ENCODE measurements around the gene ACOT9. TPM values are rescaled to one million over a fixed set of nuclear protein-coding genes. Genes with fewer than 3 reads are reported as not detected.

ACOT9 gene
- polyA plus RNA-seq, 1 donor from 2014 or later, result 3.1 TPM

GRCh38 chrX:23786268-23786815 lies 43.3 kb upstream of the ACOT9 start:
- no peaks in the 10 kb centered on the region for H3K79me2 ChIP-seq (replicated peaks; ENCODE audit: insufficient read depth, low read length)
- H3K4me3 ChIP-seq (ENCODE audit: low read length), result no peak overlapping the region
- H3K9ac ChIP-seq (ENCODE audit: low read length), result no peak overlapping the region
- no peak overlapping the region for H2AFZ ChIP-seq (ENCODE audit: low read depth, low read length)
- no peak overlapping the region for H3K27ac ChIP-seq (ENCODE audit: low read length)
- no peaks in the 10 kb centered on the region for H4K20me1 ChIP-seq (ENCODE audit: insufficient read depth)
- H3K27me3 ChIP-seq (ENCODE audit: insufficient read depth, low read depth, low read length), result no peaks in the 10 kb centered on the region
- no peaks in the 10 kb centered on the region for H3K36me3 ChIP-seq (ENCODE audit: insufficient read depth, low read length)
- no peak for TF ChIP-seq POLR2AphosphoS5 (IDR thresholded peaks at IDR 0.05)
- H3K9me3 ChIP-seq (ENCODE audit: low read length), result no peaks in the 10 kb centered on the region
- no peak overlapping the region for H3K4me2 ChIP-seq (ENCODE audit: low read length)
- H3K9me2 ChIP-seq (ENCODE audit: insufficient read depth, low read length), result no peaks in the 10 kb centered on the region
- no peaks in the 10 kb centered on the region for H3F3A ChIP-seq (ENCODE audit: insufficient read depth, low read length, poor library complexity, severe bottlenecking)

- Histone ChIP-seq H3K27me3 (ENCODE audit: insufficient read depth, low read depth, low read length) (no peaks in the 10 kb centered on the region), H3K4me3 (ENCODE audit: low read length) (no peak overlapping the region), H3K9me3 (ENCODE audit: low read length) (no peaks in the 10 kb centered on the region), H3K79me2 (replicated peaks; ENCODE audit: insufficient read depth, low read length) (no peaks in the 10 kb centered on the region), H3K36me3 (ENCODE audit: insufficient read depth, low read length) (no peaks in the 10 kb centered on the region), H3K4me2 (ENCODE audit: low read length) (no peak overlapping the region), H3K27ac (ENCODE audit: low read length) (no peak overlapping the region), H3F3A (ENCODE audit: insufficient read depth, low read length, poor library complexity, severe bottlenecking) (no peaks in the 10 kb centered on the region), H3K9me2 (ENCODE audit: insufficient read depth, low read length) (no peaks in the 10 kb centered on the region), H2AFZ (ENCODE audit: low read depth, low read length) (no peak overlapping the region), H4K20me1 (ENCODE audit: insufficient read depth) (no peaks in the 10 kb centered on the region), H3K9ac (ENCODE audit: low read length) (no peak overlapping the region)
- no peak for TF ChIP-seq TAF1 (IDR thresholded peaks at IDR 0.05; ENCODE audit: low read depth)
Measured at GRCh38 chrX:23785580-23785979, 42.5 kb upstream of the ACOT9 start.

GRCh38 chrX:23784470-23785331 lies 41.6 kb upstream of the ACOT9 start:
- Histone ChIP-seq H3K9me3 (ENCODE audit: low read length) (no peaks in the 10 kb centered on the region), H2AFZ (ENCODE audit: low read depth, low read length) (no peak overlapping the region), H3K27me3 (ENCODE audit: insufficient read depth, low read depth, low read length) (no peaks in the 10 kb centered on the region), H3K27ac (ENCODE audit: low read length) (no peak overlapping the region), H4K20me1 (ENCODE audit: insufficient read depth) (no peaks in the 10 kb centered on the region), H3K9me2 (ENCODE audit: insufficient read depth, low read length) (no peaks in the 10 kb centered on the region), H3K4me2 (ENCODE audit: low read length) (no peak overlapping the region), H3K4me3 (ENCODE audit: low read length) (peak overlapping the region; percentile 73), H3K79me2 (replicated peaks; ENCODE audit: insufficient read depth, low read length) (no peaks in the 10 kb centered on the region), H3F3A (ENCODE audit: insufficient read depth, low read length, poor library complexity, severe bottlenecking) (no peaks in the 10 kb centered on the region), H3K9ac (ENCODE audit: low read length) (no peak overlapping the region), H3K36me3 (ENCODE audit: insufficient read depth, low read length) (no peaks in the 10 kb centered on the region)
- TF ChIP-seq POLR2AphosphoS5 (IDR thresholded peaks at IDR 0.05), result no peak

GRCh38 chrX:23783589-23784469 lies 40.8 kb upstream of the ACOT9 start:
- Histone ChIP-seq H3K9me2 (ENCODE audit: insufficient read depth, low read length) (no peaks in the 10 kb centered on the region), H3K79me2 (replicated peaks; ENCODE audit: insufficient read depth, low read length) (no peaks in the 10 kb centered on the region), H3F3A (ENCODE audit: insufficient read depth, low read length, poor library complexity, severe bottlenecking) (no peaks in the 10 kb centered on the region), H3K27ac (ENCODE audit: low read length) (no peak overlapping the region), H3K27me3 (ENCODE audit: insufficient read depth, low read depth, low read length) (no peaks in the 10 kb centered on the region), H3K9ac (ENCODE audit: low read length) (peak overlapping the region; percentile 34), H2AFZ (ENCODE audit: low read depth, low read length) (peak overlapping the region; percentile 56), H3K4me3 (ENCODE audit: low read length) (peak overlapping the region; percentile 73), H3K4me2 (ENCODE audit: low read length) (peak overlapping the region; percentile 35), H4K20me1 (ENCODE audit: insufficient read depth) (no peaks in the 10 kb centered on the region), H3K9me3 (ENCODE audit: low read length) (no peaks in the 10 kb centered on the region), H3K36me3 (ENCODE audit: insufficient read depth, low read length) (no peaks in the 10 kb centered on the region)
- TF ChIP-seq EZH2 (IDR thresholded peaks at IDR 0.05; ENCODE audit: borderline replicate concordance, insufficient read depth, low read length, poor library complexity, severe bottlenecking) (no peak), MXI1 (conservative IDR thresholded peaks at IDR 0.05; ENCODE audit: poor library complexity, severe bottlenecking) (no peak), CTCF (IDR thresholded peaks at IDR 0.05; ENCODE audit: poor library complexity, severe bottlenecking) (no peak), EP300 (conservative IDR thresholded peaks at IDR 0.05; ENCODE audit: poor library complexity, severe bottlenecking) (no peak), RAD21 (conservative IDR thresholded peaks at IDR 0.05) (no peak), SMC3 (conservative IDR thresholded peaks at IDR 0.05; ENCODE audit: poor library complexity) (no peak), POLR2AphosphoS5 (IDR thresholded peaks at IDR 0.05) (no peak), TAF1 (IDR thresholded peaks at IDR 0.05; ENCODE audit: low read depth) (no peak), REST (IDR thresholded peaks at IDR 0.05; ENCODE audit: borderline replicate concordance) (no peak)
